ENCODE results near the gene PIP5K1B.

The PIP5K1B gene

GRCh38 chr9:68859347-68859746, 154.3 kb downstream of the PIP5K1B start:
- DNase-seq (ENCODE audit: low read depth): no peak

GRCh38 chr9:68860419-68860818, 155.4 kb downstream of the PIP5K1B start:
- DNase-seq (ENCODE audit: low read depth): no peak

GRCh38 chr9:68861436-68861835, 156.4 kb downstream of the PIP5K1B start:
- no peak for DNase-seq (ENCODE audit: low read depth)

- DNase-seq (ENCODE audit: low read depth): no peak
These were observed 162.0 kb downstream of the PIP5K1B start for GRCh38 chr9:68867066-68867465.

- no peak for DNase-seq (ENCODE audit: low read depth)
These were observed 164.0 kb downstream of the PIP5K1B start for GRCh38 chr9:68869022-68869421.

GRCh38 chr9:68870086-68870485, 165.0 kb downstream of the PIP5K1B start:
- no peak for DNase-seq (ENCODE audit: low read depth)

GRCh38 chr9:68871236-68871635, 166.2 kb downstream of the PIP5K1B start:
- no peak for DNase-seq (ENCODE audit: low read depth)

GRCh38 chr9:68872026-68872501, 167.0 kb downstream of the PIP5K1B start:
- no peak for DNase-seq (ENCODE audit: low read depth)

GRCh38 chr9:68873179-68873578, 168.1 kb downstream of the PIP5K1B start:
- no peak for DNase-seq (ENCODE audit: low read depth)

- DNase-seq (ENCODE audit: low read depth): no peak
These were observed 171.2 kb downstream of the PIP5K1B start for GRCh38 chr9:68876273-68876672.

GRCh38 chr9:68876681-68877080, 171.6 kb downstream of the PIP5K1B start:
- no peak for DNase-seq (ENCODE audit: low read depth)

- DNase-seq (ENCODE audit: low read depth): no peak
These were observed 172.2 kb downstream of the PIP5K1B start for GRCh38 chr9:68877219-68877618.

- DNase-seq (ENCODE audit: low read depth): no peak
These were observed 173.4 kb downstream of the PIP5K1B start for GRCh38 chr9:68878450-68878849.

- DNase-seq (ENCODE audit: low read depth): no peak
These were observed 178.2 kb downstream of the PIP5K1B start for GRCh38 chr9:68883224-68883623.

- no peak for DNase-seq (ENCODE audit: low read depth)
These were observed 182.2 kb downstream of the PIP5K1B start for GRCh38 chr9:68887232-68887631.

GRCh38 chr9:68894502-68894901, 189.5 kb downstream of the PIP5K1B start:
- no peak for DNase-seq (ENCODE audit: low read depth)

- no peak for DNase-seq (ENCODE audit: low read depth)
These were observed 190.9 kb downstream of the PIP5K1B start for GRCh38 chr9:68895741-68896478.

- no peak for DNase-seq (ENCODE audit: low read depth)
These were observed 191.4 kb downstream of the PIP5K1B start for GRCh38 chr9:68896486-68896885.

- no peak for DNase-seq (ENCODE audit: low read depth)
These were observed 192.6 kb downstream of the PIP5K1B start for GRCh38 chr9:68897577-68898145.

- no peak for DNase-seq (ENCODE audit: low read depth)
These were observed 193.9 kb downstream of the PIP5K1B start for GRCh38 chr9:68898781-68899439.

- no peak for DNase-seq (ENCODE audit: low read depth)
These were observed 199.4 kb downstream of the PIP5K1B start for GRCh38 chr9:68904454-68904853.

GRCh38 chr9:68905129-68905528, 200.1 kb downstream of the PIP5K1B start:
- DNase-seq (ENCODE audit: low read depth): no peak

- no peak for DNase-seq (ENCODE audit: low read depth)
These were observed 202.9 kb downstream of the PIP5K1B start for GRCh38 chr9:68907910-68908309.

All from activated T-cell treated with anti-CD3 and anti-CD28 coated beads for 48 hours (primary cell).